Ishikawa (cell line): Measurements from ENCODE around the gene OR6C65.

Source experiments
- CEBPB ChIP-seq: IDR thresholded peaks from 2 replicates; pipeline ENCODE4 v1.6.1; 2012
- CREB1 ChIP-seq: IDR thresholded peaks from 2 replicates; pipeline ENCODE4 v1.6.1; 2012; ENCODE audit warnings: low read depth
- EGR1 ChIP-seq: IDR thresholded peaks from 2 replicates; pipeline ENCODE4 v1.6.1; 2012
- EP300 ChIP-seq: IDR thresholded peaks from 2 replicates; pipeline ENCODE4 v1.6.1; 2012; ENCODE audit warnings: borderline replicate concordance
- FOXM1 ChIP-seq: IDR thresholded peaks from 2 replicates; pipeline ENCODE4 v1.6.1; 2012; ENCODE audit warnings: low read depth, borderline replicate concordance
- MAX ChIP-seq: IDR thresholded peaks from 2 replicates; pipeline ENCODE4 v1.6.1; 2012
- NFIC ChIP-seq: IDR thresholded peaks from 2 replicates; pipeline ENCODE4 v1.6.1; 2012
- REST ChIP-seq: IDR thresholded peaks from 2 replicates; pipeline ENCODE4 v1.6.1; 2012; ENCODE audit warnings: low read depth, mild to moderate bottlenecking
- TAF1 ChIP-seq: IDR thresholded peaks from 2 replicates; pipeline ENCODE4 v1.6.1; 2012; ENCODE audit warnings: low read depth, mild to moderate bottlenecking
- TCF12 ChIP-seq: IDR thresholded peaks from 2 replicates; pipeline ENCODE4 v1.6.1; 2012; ENCODE audit warnings: low read depth
- TEAD4 ChIP-seq: IDR thresholded peaks from 2 replicates; pipeline ENCODE4 v1.6.1; 2012
- YY1 ChIP-seq: IDR thresholded peaks from 2 replicates; pipeline ENCODE4 v1.6.1; 2012; ENCODE audit warnings: low read depth
- ZBTB7A ChIP-seq: IDR thresholded peaks from 2 replicates; pipeline ENCODE4 v1.6.1; 2012; ENCODE audit warnings: low read depth
- TF ChIP-seq, protein P1 (sequence below): IDR thresholded peaks from 2 replicates; pipeline ENCODE4 v1.6.1; 2012

OR6C65 gene

DNA sequence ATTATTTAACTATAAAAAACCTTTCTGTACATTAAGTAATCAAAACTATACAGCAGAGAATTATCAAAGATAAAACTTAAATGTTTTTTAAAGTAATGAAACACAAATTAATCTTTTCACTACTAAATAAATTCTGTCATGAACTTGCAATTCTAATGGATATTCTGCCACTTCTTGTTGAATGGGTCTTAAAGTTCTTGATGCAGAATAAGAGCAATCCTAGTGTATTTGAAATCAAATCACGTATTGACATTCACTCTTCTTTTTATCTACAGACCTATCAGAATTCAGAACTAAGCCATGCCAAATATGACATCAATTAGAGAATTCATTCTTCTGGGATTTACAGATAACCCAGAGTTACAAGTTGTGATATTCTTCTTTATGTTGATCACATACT, at the start of gene OR6C65:
TSS of gene OR6C65 (plus strand) at position 301 of the 400 bp plus-strand sequence. CDS start at position 301, 0 bp downstream.
- TF ChIP-seq MAX = no peak
- TF ChIP-seq CREB1 = no peak
- no peak for TF ChIP-seq TCF12
- TF ChIP-seq, protein P1, sequence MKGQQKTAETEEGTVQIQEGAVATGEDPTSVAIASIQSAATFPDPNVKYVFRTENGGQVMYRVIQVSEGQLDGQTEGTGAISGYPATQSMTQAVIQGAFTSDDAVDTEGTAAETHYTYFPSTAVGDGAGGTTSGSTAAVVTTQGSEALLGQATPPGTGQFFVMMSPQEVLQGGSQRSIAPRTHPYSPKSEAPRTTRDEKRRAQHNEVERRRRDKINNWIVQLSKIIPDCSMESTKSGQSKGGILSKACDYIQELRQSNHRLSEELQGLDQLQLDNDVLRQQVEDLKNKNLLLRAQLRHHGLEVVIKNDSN = no peak
- no peak for TF ChIP-seq YY1
- no peak for TF ChIP-seq REST
- TF ChIP-seq EP300 = no peak
- no peak for TF ChIP-seq ZBTB7A

DNA sequence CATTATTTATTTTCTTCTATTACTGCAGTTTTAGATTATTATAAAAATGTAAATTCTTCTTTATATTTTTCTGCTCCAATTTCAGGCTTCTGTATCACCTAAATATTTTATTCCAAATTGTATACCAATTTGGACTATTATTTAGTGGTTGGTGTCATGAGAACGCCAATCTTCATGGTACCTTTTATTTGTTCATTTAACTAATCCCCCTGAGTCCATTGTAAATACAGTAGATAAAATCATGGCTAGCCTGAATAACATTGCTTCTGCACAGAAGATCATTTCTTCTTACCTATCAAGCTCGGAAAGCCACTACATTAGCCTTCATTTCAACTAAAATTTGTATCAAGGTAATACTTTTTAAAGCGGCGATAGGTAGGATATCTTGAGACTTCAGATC, 37.7 kb upstream of the OR6C65 start, which contains the start of gene OR6C75:
TSS of gene OR6C75 (plus strand) at position 301 of the 400 bp plus-strand sequence. CDS start 2,136 bp downstream, outside the sequence.
- TF ChIP-seq TEAD4 (no peak), EP300 (no peak), MAX (no peak), CEBPB (no peak), YY1 (no peak), EGR1 (no peak), TCF12 (no peak), CREB1 (no peak), FOXM1 (no peak), REST (no peak), NFIC (no peak)
- TF ChIP-seq, protein P1 = no peak

DNA sequence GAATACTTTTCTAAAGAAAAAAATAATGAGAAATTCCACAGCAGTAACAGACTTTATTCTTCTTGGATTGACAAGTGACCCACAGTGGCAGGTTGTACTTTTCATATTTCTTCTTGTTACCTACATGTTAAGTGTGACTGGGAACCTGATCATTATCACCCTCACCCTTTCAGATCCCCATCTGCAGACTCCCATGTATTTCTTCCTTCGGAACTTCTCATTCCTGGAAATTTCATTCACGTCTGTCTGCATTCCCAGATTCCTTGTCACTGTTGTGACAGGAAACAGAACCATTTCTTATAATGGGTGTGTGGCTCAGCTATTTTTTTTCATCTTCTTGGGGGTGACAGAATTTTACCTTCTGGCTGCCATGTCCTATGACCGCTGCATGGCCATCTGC, 35.2 kb upstream of the OR6C65 start:
- TF ChIP-seq YY1 (no peak), EP300 (no peak), MAX (no peak), TEAD4 (no peak), CEBPB (no peak), EGR1 (no peak), REST (no peak)

- TF ChIP-seq ZBTB7A (no peak), CREB1 (no peak), TAF1 (no peak), CEBPB (no peak), NFIC (no peak), YY1 (no peak), EP300 (no peak), REST (no peak), MAX (no peak), FOXM1 (no peak), TEAD4 (no peak)
- TF ChIP-seq, protein P1 = no peak
Observed at GRCh38 chr12:55372521-55372920, 27.8 kb upstream of the OR6C65 start.
